Testis (tissue), 2 donors: Measurements from ENCODE around the gene PKNOX2.

ENCODE experiments used
- CTCF ChIP-seq, 3 experiments: fragments of 450-650 bp in 2 of 3; fragments of 200-600 bp in 1 of 3; sonication (generic) in 1 of 3; IDR thresholded peaks; one replicate each; pipeline ENCODE4 v1.5.1; 2016 to 2019; ENCODE audit warnings: antibody characterized with exemption in 3 of 3, mild to moderate bottlenecking in 2 of 3, moderate library complexity in 1 of 3
- POLR2A ChIP-seq: fragments of 450-650 bp; IDR thresholded peaks from one replicate; pipeline ENCODE4 v1.6.1; 2017; ENCODE audit warnings: antibody characterized with exemption, mild to moderate bottlenecking, moderate library complexity

GRCh38 chr11:125247431-125247830, 82.9 kb downstream of the PKNOX2 start:
- TF ChIP-seq CTCF (IDR thresholded peaks at IDR 0.05): no peak
- no peak for TF ChIP-seq POLR2A
